GM23338 (cell line): ENCODE measurements around the gene ZNRF2. TPM values are rescaled to one million over a fixed set of nuclear protein-coding genes. Genes with fewer than 3 reads are reported as not detected.

Experiments
- ATAC-seq: fragments of 200-7000 bp; cut with Tn5 transposase; 3 replicates; pipeline ENCODE4 v1.9.1; 2020
- DNase-seq: peaks from one replicate; pipeline ENCODE4 v3.0.0-alpha.2; 2015; ENCODE audit warnings: low spot score
- H2AFZ ChIP-seq: fragments of 200-600 bp; sonication (generic); 2 replicates; pipeline ENCODE4 v1.8.0; 2016; ENCODE audit warnings: antibody characterized with exemption, mild to moderate bottlenecking, moderate library complexity
- H3F3A ChIP-seq: fragments of 200-600 bp; sonication (generic); replicated peaks from 2 replicates; pipeline ENCODE4 v1.8.0; 2017; ENCODE audit warnings: antibody characterized with exemption, mixed run types, low read depth
- H3K27ac ChIP-seq: fragments of 200-600 bp; sonication (generic); 2 replicates; pipeline ENCODE4 v1.6.1; 2016; ENCODE audit warnings: low read depth
- H3K27me3 ChIP-seq: fragments of 200-600 bp; sonication (generic); 2 replicates; pipeline ENCODE4 v1.8.0; 2016; ENCODE audit warnings: mild to moderate bottlenecking, mixed run types, moderate library complexity; ENCODE audit not compliant: insufficient read depth
- H3K36me3 ChIP-seq: fragments of 200-600 bp; sonication (generic); 2 replicates; pipeline ENCODE4 v1.8.0; 2016; ENCODE audit warnings: mild to moderate bottlenecking; ENCODE audit not compliant: insufficient read depth
- H3K4me1 ChIP-seq: fragments of 200-600 bp; sonication (generic); 2 replicates; pipeline ENCODE4 v1.8.0; 2016; ENCODE audit warnings: mild to moderate bottlenecking, moderate library complexity; ENCODE audit not compliant: insufficient read depth
- H3K4me2 ChIP-seq: fragments of 200-600 bp; sonication (generic); 2 replicates; pipeline ENCODE4 v1.7.1; 2017; ENCODE audit warnings: mixed run types
- H3K4me3 ChIP-seq: fragments of 200-600 bp; sonication (generic); 2 replicates; pipeline ENCODE4 v1.6.1; 2016; ENCODE audit warnings: mixed run types
- H3K79me2 ChIP-seq: fragments of 200-600 bp; sonication (generic); replicated peaks from 2 replicates; pipeline ENCODE4 v1.8.0; 2017; ENCODE audit warnings: mild to moderate bottlenecking; ENCODE audit not compliant: insufficient read depth
- H3K9me2 ChIP-seq: fragments of 200-600 bp; sonication (generic); 2 replicates; pipeline ENCODE4 v1.8.0; 2017; ENCODE audit not compliant: insufficient read depth
- H4K20me1 ChIP-seq: fragments of 200-600 bp; sonication (generic); replicated peaks from 2 replicates; pipeline ENCODE4 v1.8.0; 2017; ENCODE audit warnings: mild to moderate bottlenecking; ENCODE audit not compliant: insufficient read depth
- H3K27ac Mint-ChIP-seq: 2 replicates; pipeline ENCODE4 v1.8.0; 2020; ENCODE audit warnings: inconsistent platforms, mild to moderate bottlenecking, moderate library complexity, mixed read lengths
- H3K27me3 Mint-ChIP-seq: 3 replicates; pipeline ENCODE4 v1.8.0; 2022; ENCODE audit warnings: low read depth, mild to moderate bottlenecking, moderate library complexity, mixed read lengths, inconsistent platforms; ENCODE audit not compliant: insufficient read depth, poor library complexity
- H3K36me3 Mint-ChIP-seq: 3 replicates; pipeline ENCODE4 v1.8.0; 2021; ENCODE audit warnings: low read depth, mild to moderate bottlenecking, inconsistent platforms, moderate library complexity, mixed read lengths
- H3K4me1 Mint-ChIP-seq: 3 replicates; pipeline ENCODE4 v1.8.0; 2020; ENCODE audit warnings: mild to moderate bottlenecking, inconsistent platforms, mixed read lengths
- H3K4me3 Mint-ChIP-seq: 3 replicates; pipeline ENCODE4 v1.8.0; 2021; ENCODE audit warnings: moderate library complexity, mild to moderate bottlenecking, inconsistent platforms, mixed read lengths
- H3K9me3 Mint-ChIP-seq: 3 replicates; pipeline ENCODE4 v1.8.0; 2020; ENCODE audit warnings: moderate library complexity, mild to moderate bottlenecking, inconsistent platforms, mixed read lengths
- CREB1 ChIP-seq: fragments of 250-450 bp; sonication (Bioruptor Pico); IDR thresholded peaks from 2 replicates; pipeline ENCODE4 v1.5.0; 2020; ENCODE audit warnings: low read depth, mild to moderate bottlenecking, moderate library complexity
- CTCF ChIP-seq, 2 experiments: fragments of 200-600 bp in 1 of 2; sonication (generic) in 1 of 2; conservative IDR thresholded peaks; 2 replicates each; pipeline versions ENCODE4 v1.5.1 to v1.6.1; 2016 to 2017; ENCODE audit warnings: antibody characterized with exemption in 2 of 2, low read depth in 2 of 2, mild to moderate bottlenecking in 2 of 2, moderate library complexity in 1 of 2
- ETS1 ChIP-seq: IDR thresholded peaks from 2 replicates; pipeline ENCODE4 v1.6.1; 2016; ENCODE audit warnings: antibody characterized with exemption
- EZH2phosphoT487 ChIP-seq: fragments of 200-600 bp; sonication (generic); IDR thresholded peaks from one replicate; pipeline ENCODE4 v1.8.1; 2018; ENCODE audit warnings: antibody characterized with exemption; ENCODE audit not compliant: unreplicated experiment
- NANOG ChIP-seq: IDR thresholded peaks from 2 replicates; pipeline ENCODE4 v1.6.1; 2016; ENCODE audit warnings: antibody characterized with exemption, borderline replicate concordance
- POLR2AphosphoS5 ChIP-seq: IDR thresholded peaks from 2 replicates; pipeline ENCODE4 v1.6.1; 2016; ENCODE audit warnings: antibody characterized with exemption, low read depth
- ZNF114 ChIP-seq: fragments of 250-450 bp; sonication (Bioruptor Pico); IDR thresholded peaks from 2 replicates; pipeline ENCODE4 v1.5.0; 2020; ENCODE audit warnings: mild to moderate bottlenecking, moderate library complexity
- ZNF331 ChIP-seq: fragments of 250-450 bp; sonication (Bioruptor Pico); IDR thresholded peaks from 2 replicates; pipeline ENCODE4 v1.5.0; 2020; ENCODE audit warnings: low read depth, mild to moderate bottlenecking, moderate library complexity
- ZNF462 ChIP-seq: fragments of 250-450 bp; sonication (Bioruptor Pico); IDR thresholded peaks from 2 replicates; pipeline ENCODE4 v1.5.0; 2020; ENCODE audit warnings: mild to moderate bottlenecking, moderate library complexity
- polyA plus RNA-seq: library from polyadenylated mRNA; unstranded; fragments of >200 nt; fragmentation: Nextera tagmentation; extraction: Ambion mirVana; gene quantifications from 2 replicates; pipeline ENCODE4 v1.2.1, GENCODE V29; 2016
- total RNA-seq: library from RNA; depleted of rRNA; stranded (reverse); fragments of >200 nt; shearing (Covaris generic); gene quantifications from 2 replicates; pipeline ENCODE4 v1.2.3, GENCODE V29; 2014

The ZNRF2 gene
- total and polyA plus RNA-seq, 2 experiments from 2014 or later: 6.0 to 34.7 TPM

- ATAC-seq: no peak
Observed at GRCh38 chr7:30249316-30249715, 35.1 kb upstream of the ZNRF2 start.

More at GRCh38 chr7:30249316-30249715, 35.1 kb upstream of the ZNRF2 start:
- H3K4me2 ChIP-seq: no peak overlapping the region
- Mint-ChIP-seq H3K36me3 (no peaks in the 10 kb centered on the region), H3K27ac (no peak overlapping the region), H3K4me3 (no peak overlapping the region), H3K27me3 (no peaks in the 10 kb centered on the region), H3K9me3 (no peaks in the 10 kb centered on the region; the same call in 2 of the 3 replicates), H3K4me1 (peaks cover 13% of the 10 kb centered on the region; the same call in 2 of the 3 replicates)
- H3K79me2 ChIP-seq: no peaks in the 10 kb centered on the region
- H3K9me2 ChIP-seq: no peaks in the 10 kb centered on the region
- no peak overlapping the region for H2AFZ ChIP-seq
- no peak overlapping the region for H3K27ac ChIP-seq
- no peak overlapping the region for H3K4me3 ChIP-seq
- no peak for DNase-seq
- TF ChIP-seq ZNF331 (CRISPR knock-in tag) (no peak), CREB1 (CRISPR knock-in tag) (no peak), ZNF114 (CRISPR knock-in tag) (no peak), ZNF462 (no peak), POLR2AphosphoS5 (no peak), EZH2phosphoT487 (no peak), ETS1 (no peak), NANOG (no peak), CTCF (conservative IDR thresholded peaks at IDR 0.05; ENCODE audit: low read depth in 2 of 2) (no peak)
- no peaks in the 10 kb centered on the region for H3K27me3 ChIP-seq
- no peaks in the 10 kb centered on the region for H3K36me3 ChIP-seq
- no peaks in the 10 kb centered on the region for H3K4me1 ChIP-seq
- no peaks in the 10 kb centered on the region for H3F3A ChIP-seq
- H4K20me1 ChIP-seq: no peaks in the 10 kb centered on the region
